Peyer's patch (tissue), 4 donors: ENCODE data around the gene MAGI2. TPM values are rescaled to one million over a fixed set of nuclear protein-coding genes. Genes with fewer than 3 reads are reported as not detected.

ENCODE experiments used
- DNase-seq, 3 donors: peaks; one replicate each; pipeline ENCODE4 v3.0.0-alpha.2; 2017 to 2019
- H3K27ac ChIP-seq, 4 donors: fragments of 200-600 bp; sonication (generic); one replicate each; pipeline ENCODE4 v1.5.1; 2016 to 2019
- H3K27me3 ChIP-seq, 2 donors: fragments of 200-600 bp; sonication (generic); one replicate each; pipeline ENCODE4 v1.5.1; 2019
- H3K36me3 ChIP-seq, 3 donors: fragments of 200-600 bp; sonication (generic); one replicate each; pipeline ENCODE4 v1.5.1; 2016 to 2019
- H3K4me1 ChIP-seq, 4 donors: fragments of 200-600 bp; sonication (generic); one replicate each; pipeline ENCODE4 v1.5.1; 2016 to 2019
- H3K4me3 ChIP-seq, 4 donors: fragments of 200-600 bp; sonication (generic); 1 replicate in 3 of 4; 2 replicates in 1 of 4; pipeline ENCODE4 v1.5.1; 2016 to 2019; ENCODE audit warnings: mild to moderate bottlenecking in 1 of 4
- H3K9me3 ChIP-seq, 4 donors: fragments of 200-600 bp; sonication (generic); one replicate each; pipeline ENCODE4 v1.5.1; 2016 to 2019; ENCODE audit warnings: mild to moderate bottlenecking in 1 of 4
- CTCF ChIP-seq, 6 experiments: fragments of 450-650 bp in 4 of 6; fragments of 200-600 bp in 2 of 6; sonication (generic) in 1 of 6; IDR thresholded peaks; one replicate each; pipeline ENCODE4 v1.5.1; 2017 to 2019; ENCODE audit warnings: antibody characterized with exemption in 6 of 6, mild to moderate bottlenecking in 3 of 6, moderate library complexity in 1 of 6
- POLR2A ChIP-seq, 2 donors: fragments of 450-650 bp; IDR thresholded peaks; one replicate each; pipeline ENCODE4 v1.5.1; 2017; ENCODE audit warnings: antibody characterized with exemption in 2 of 2, mild to moderate bottlenecking in 2 of 2, moderate library complexity in 2 of 2
- total RNA-seq, 4 donors: library from RNA; depleted of rRNA; stranded (reverse); fragments of >200 nt; gene quantifications; one replicate each; pipeline ENCODE4 v1.1.0, GENCODE V29; 2016

Gene MAGI2
- total RNA-seq, 4 donors from 2014 or later, result 1.6 to 12.4 (median 2.8) TPM

GRCh38 chr7:78389022-78389421, 1064.4 kb downstream of the MAGI2 start:
- Histone ChIP-seq H3K36me3 (no peaks in the 10 kb centered on the region), H3K4me3 (no peak overlapping the region), H3K9me3 (no peaks in the 10 kb centered on the region), H3K4me1 (no peaks in the 10 kb centered on the region), H3K27ac (no peak overlapping the region), H3K27me3 (no peaks in the 10 kb centered on the region)
- TF ChIP-seq POLR2A (IDR thresholded peaks at IDR 0.05) (no peak), CTCF (IDR thresholded peaks at IDR 0.05) (no peak)
- DNase-seq, result no peak

GRCh38 chr7:78386520-78386919, 1066.9 kb downstream of the MAGI2 start:
- Histone ChIP-seq H3K36me3 (no peaks in the 10 kb centered on the region), H3K4me1 (no peaks in the 10 kb centered on the region), H3K4me3 (no peak overlapping the region), H3K27ac (no peak overlapping the region), H3K27me3 (no peaks in the 10 kb centered on the region), H3K9me3 (no peaks in the 10 kb centered on the region)
- DNase-seq, result no peak
- TF ChIP-seq POLR2A (IDR thresholded peaks at IDR 0.05) (no peak), CTCF (IDR thresholded peaks at IDR 0.05) (no peak)

- no peak for DNase-seq
- Histone ChIP-seq H3K27me3 (no peaks in the 10 kb centered on the region), H3K4me3 (no peak overlapping the region), H3K27ac (no peak overlapping the region), H3K36me3 (no peaks in the 10 kb centered on the region), H3K4me1 (no peaks in the 10 kb centered on the region), H3K9me3 (no peaks in the 10 kb centered on the region)
- no peak for TF ChIP-seq POLR2A (IDR thresholded peaks at IDR 0.05)
- TF ChIP-seq CTCF (IDR thresholded peaks at IDR 0.05), result no peak
These were observed 1070.2 kb downstream of the MAGI2 start for GRCh38 chr7:78383096-78383880.

GRCh38 chr7:78379148-78379547, 1074.3 kb downstream of the MAGI2 start:
- Histone ChIP-seq H3K4me1 (no peaks in the 10 kb centered on the region), H3K36me3 (no peaks in the 10 kb centered on the region), H3K9me3 (no peaks in the 10 kb centered on the region), H3K4me3 (no peak overlapping the region), H3K27me3 (no peaks in the 10 kb centered on the region), H3K27ac (no peak overlapping the region)
- DNase-seq, result no peak
- TF ChIP-seq CTCF (IDR thresholded peaks at IDR 0.05) (no peak), POLR2A (IDR thresholded peaks at IDR 0.05) (no peak)

GRCh38 chr7:78377532-78377931, 1075.9 kb downstream of the MAGI2 start:
- Histone ChIP-seq H3K27ac (no peak overlapping the region), H3K4me3 (no peak overlapping the region), H3K36me3 (no peaks in the 10 kb centered on the region), H3K4me1 (no peaks in the 10 kb centered on the region), H3K27me3 (no peaks in the 10 kb centered on the region), H3K9me3 (no peaks in the 10 kb centered on the region)
- DNase-seq, result no peak
- TF ChIP-seq CTCF (IDR thresholded peaks at IDR 0.05) (no peak), POLR2A (IDR thresholded peaks at IDR 0.05) (no peak)
